SU-DHL-6 (cell line): Measurements from ENCODE around the gene FANK1.

Experiments
- H2AFZ ChIP-seq: fragments of 200-600 bp; sonication (generic); 2 replicates; pipeline ENCODE4 v1.6.1; 2014; ENCODE audit warnings: low read depth, mild to moderate bottlenecking, moderate library complexity, mixed read lengths, antibody characterized with exemption, low read length; ENCODE audit not compliant: severe bottlenecking
- H3F3A ChIP-seq: fragments of 200-600 bp; shearing (Covaris generic); 2 replicates; pipeline ENCODE4 v1.6.0; 2016; ENCODE audit warnings: antibody characterized with exemption, mild to moderate bottlenecking; ENCODE audit not compliant: insufficient read depth
- H3K27ac ChIP-seq: fragments of 200-600 bp; sonication (generic); 2 replicates; pipeline ENCODE4 v1.5.1; 2016; ENCODE audit warnings: low read depth, mild to moderate bottlenecking, low read length, moderate library complexity, mixed read lengths
- H3K27me3 ChIP-seq: fragments of 200-600 bp; sonication (generic), shearing (Covaris generic); 2 replicates; pipeline ENCODE4 v1.6.0; 2014; ENCODE audit warnings: mild to moderate bottlenecking, low read length
- H3K36me3 ChIP-seq: fragments of 200-600 bp; sonication (generic); 2 replicates; pipeline ENCODE4 v1.6.1; 2014; ENCODE audit warnings: mild to moderate bottlenecking, low read length, mixed read lengths
- H3K4me2 ChIP-seq: fragments of 300-600, 200-600 bp; shearing (Covaris generic), sonication (generic); 2 replicates; pipeline ENCODE4 v1.6.0; 2014; ENCODE audit warnings: low read length, low read depth, mild to moderate bottlenecking; ENCODE audit not compliant: poor library complexity, severe bottlenecking
- H3K4me3 ChIP-seq: fragments of 200-600 bp; sonication (generic); 2 replicates; pipeline ENCODE4 v1.5.1; 2014; ENCODE audit warnings: antibody characterized with exemption, low read length, mild to moderate bottlenecking, mixed read lengths; ENCODE audit not compliant: insufficient read depth, poor library complexity, severe bottlenecking
- H3K79me2 ChIP-seq: fragments of 200-600 bp; sonication (generic); 2 replicates; pipeline ENCODE4 v1.6.1; 2014; ENCODE audit warnings: mild to moderate bottlenecking, low read length, moderate library complexity; ENCODE audit not compliant: insufficient read depth
- H3K9ac ChIP-seq: fragments of 200-600 bp; sonication (generic); 2 replicates; pipeline ENCODE4 v1.7.0; 2014; ENCODE audit warnings: mild to moderate bottlenecking, low read length
- H3K9me2 ChIP-seq: fragments of 200-600 bp; sonication (generic); replicated peaks from 2 replicates; pipeline ENCODE4 v1.6.1; 2014; ENCODE audit warnings: low read length; ENCODE audit not compliant: insufficient read depth
- H3K9me3 ChIP-seq: fragments of 200-600 bp; sonication (generic); 2 replicates; pipeline ENCODE4 v1.6.1; 2014; ENCODE audit warnings: low read length, mixed read lengths; ENCODE audit not compliant: insufficient read depth
- H4K20me1 ChIP-seq: fragments of 200-600 bp; sonication (generic); 2 replicates; pipeline ENCODE4 v1.6.1; 2014; ENCODE audit warnings: low read depth, mild to moderate bottlenecking, antibody characterized with exemption, low read length, moderate library complexity, mixed read lengths
- CTCF ChIP-seq: fragments of 200-600 bp; sonication (generic); IDR thresholded peaks from one replicate; pipeline ENCODE4 v1.5.1; 2017; ENCODE audit warnings: antibody characterized with exemption, mild to moderate bottlenecking, low read length, moderate library complexity; ENCODE audit not compliant: insufficient read depth, poor library complexity, severe bottlenecking
- EZH2phosphoT487 ChIP-seq: fragments of 200-600 bp; sonication (generic), shearing (Covaris generic); conservative IDR thresholded peaks from 2 replicates; pipeline ENCODE4 v1.6.1; 2018; ENCODE audit warnings: mild to moderate bottlenecking, antibody characterized with exemption, low read length, moderate library complexity, mixed read lengths

The FANK1 gene

GRCh38 chr10:126037946-126038345, 141.6 kb downstream of the FANK1 start:
- H2AFZ ChIP-seq = peak overlapping the region; percentile 57
- peaks cover 13% of the 10 kb centered on the region; the same call in 1 of the 2 replicates for H3K9me3 ChIP-seq
- no peak overlapping the region for H3K4me2 ChIP-seq
- H3K27me3 ChIP-seq = no peaks in the 10 kb centered on the region
- H3K9ac ChIP-seq = no peak overlapping the region
- H3K36me3 ChIP-seq = no peaks in the 10 kb centered on the region; the same call in 1 of the 2 replicates
- H3K4me3 ChIP-seq = no peak overlapping the region
- no peaks in the 10 kb centered on the region for H3F3A ChIP-seq
- no peaks in the 10 kb centered on the region for H3K79me2 ChIP-seq
- H3K27ac ChIP-seq = no peak overlapping the region
- TF ChIP-seq EZH2phosphoT487 (no peak), CTCF (no peak)
- no peaks in the 10 kb centered on the region for H3K9me2 ChIP-seq
- H4K20me1 ChIP-seq = no peaks in the 10 kb centered on the region

DNA sequence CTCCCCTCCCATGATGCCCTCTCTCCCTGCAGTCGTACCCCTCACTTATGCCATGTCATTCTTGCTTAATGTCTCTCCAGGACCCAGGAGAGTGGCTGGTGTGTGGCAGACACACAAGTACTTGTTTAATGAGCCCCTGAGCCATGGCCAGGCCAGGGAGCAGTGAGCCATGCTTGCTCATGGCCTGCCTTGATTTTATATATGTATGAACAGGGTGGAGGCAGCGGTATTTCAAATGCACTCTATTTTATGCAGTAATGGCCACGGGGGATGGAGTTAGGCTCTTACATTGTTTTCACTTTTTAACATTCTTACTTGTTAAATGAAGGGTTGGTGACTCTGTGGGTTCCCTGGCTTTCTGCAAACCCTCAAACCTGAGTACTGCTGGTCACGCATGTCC, 144.8 kb downstream of the FANK1 start:
- Histone ChIP-seq H3K9me3 (no peaks in the 10 kb centered on the region), H3K79me2 (no peaks in the 10 kb centered on the region), H3K4me2 (peak overlapping the region; percentile 59), H2AFZ (peak overlapping the region; percentile 81), H3K4me3 (no peak overlapping the region), H3K9me2 (no peaks in the 10 kb centered on the region), H3K27me3 (no peaks in the 10 kb centered on the region), H3K9ac (peak overlapping the region; percentile 45), H4K20me1 (no peaks in the 10 kb centered on the region), H3K27ac (peak overlapping the region; percentile 81), H3F3A (no peaks in the 10 kb centered on the region), H3K36me3 (no peaks in the 10 kb centered on the region)
- TF ChIP-seq CTCF (no peak), EZH2phosphoT487 (no peak)

DNA sequence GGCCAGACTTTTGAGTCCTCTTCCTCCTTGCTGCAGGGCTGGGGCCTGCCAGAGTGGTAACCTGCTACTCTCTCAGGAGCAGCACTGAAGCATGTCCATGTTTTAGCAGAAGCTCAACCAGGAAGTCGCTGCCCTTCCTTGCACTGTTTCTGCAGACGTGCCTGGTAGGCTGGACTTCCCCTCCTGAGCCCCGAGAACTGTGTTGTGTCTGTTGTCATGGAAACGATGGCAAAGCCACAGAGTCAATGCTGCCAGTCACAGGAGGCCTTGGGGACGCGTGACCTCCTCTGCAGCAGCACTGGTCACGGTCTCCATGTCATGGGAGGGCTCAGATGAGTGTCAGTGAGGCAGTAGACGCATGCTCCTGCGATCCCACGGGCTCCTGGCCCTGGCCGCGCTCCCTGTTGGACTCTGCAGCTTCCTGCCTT, 145.5 kb downstream of the FANK1 start:
- Histone ChIP-seq H3K79me2 (no peaks in the 10 kb centered on the region), H3K9ac (peak overlapping the region; percentile 49), H3K4me3 (peak overlapping the region; percentile 27), H4K20me1 (no peaks in the 10 kb centered on the region), H3K9me3 (no peaks in the 10 kb centered on the region), H3K9me2 (no peaks in the 10 kb centered on the region), H3K27ac (peak overlapping the region; percentile 81), H3F3A (no peaks in the 10 kb centered on the region), H3K36me3 (no peaks in the 10 kb centered on the region), H3K27me3 (no peaks in the 10 kb centered on the region), H2AFZ (peak overlapping the region; percentile 93), H3K4me2 (peak overlapping the region; percentile 59)
- no peak for TF ChIP-seq EZH2phosphoT487
- no peak for TF ChIP-seq CTCF
